ENCODE results near the gene FGF11.

GRCh38 chr17:7484919-7485377, 45.6 kb downstream of the FGF11 start:
- no peak for TF ChIP-seq POLR2AphosphoS5 (IDR thresholded peaks at IDR 0.05)
- TF ChIP-seq POLR2A (IDR thresholded peaks at IDR 0.05) = no peak
